ENCODE data around the gene ATXN7.

- TF ChIP-seq TAF1 (IDR thresholded peaks at IDR 0.05; ENCODE audit: low read depth) = no peak
- TF ChIP-seq, protein P1, sequence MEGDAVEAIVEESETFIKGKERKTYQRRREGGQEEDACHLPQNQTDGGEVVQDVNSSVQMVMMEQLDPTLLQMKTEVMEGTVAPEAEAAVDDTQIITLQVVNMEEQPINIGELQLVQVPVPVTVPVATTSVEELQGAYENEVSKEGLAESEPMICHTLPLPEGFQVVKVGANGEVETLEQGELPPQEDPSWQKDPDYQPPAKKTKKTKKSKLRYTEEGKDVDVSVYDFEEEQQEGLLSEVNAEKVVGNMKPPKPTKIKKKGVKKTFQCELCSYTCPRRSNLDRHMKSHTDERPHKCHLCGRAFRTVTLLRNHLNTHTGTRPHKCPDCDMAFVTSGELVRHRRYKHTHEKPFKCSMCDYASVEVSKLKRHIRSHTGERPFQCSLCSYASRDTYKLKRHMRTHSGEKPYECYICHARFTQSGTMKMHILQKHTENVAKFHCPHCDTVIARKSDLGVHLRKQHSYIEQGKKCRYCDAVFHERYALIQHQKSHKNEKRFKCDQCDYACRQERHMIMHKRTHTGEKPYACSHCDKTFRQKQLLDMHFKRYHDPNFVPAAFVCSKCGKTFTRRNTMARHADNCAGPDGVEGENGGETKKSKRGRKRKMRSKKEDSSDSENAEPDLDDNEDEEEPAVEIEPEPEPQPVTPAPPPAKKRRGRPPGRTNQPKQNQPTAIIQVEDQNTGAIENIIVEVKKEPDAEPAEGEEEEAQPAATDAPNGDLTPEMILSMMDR (IDR thresholded peaks at IDR 0.05; ENCODE audit: poor library complexity, severe bottlenecking) = no peak
- TF ChIP-seq POLR2AphosphoS5 (IDR thresholded peaks at IDR 0.05) = no peak
Measured at GRCh38 chr3:63976872-63977200, 113.2 kb downstream of the ATXN7 start.
